ENCODE results near the gene SIM1. TPM values are rescaled to one million over a fixed set of nuclear protein-coding genes. Genes with fewer than 3 reads are reported as not detected.

The SIM1 gene
- total RNA-seq, 1 donor from 2014 or later: not detected

GRCh38 chr6:100353276-100354015 lies 111.3 kb downstream of the SIM1 start:
- DNase-seq: no peak

- DNase-seq: no peak
These were observed 114.6 kb downstream of the SIM1 start for GRCh38 chr6:100350139-100350538.

GRCh38 chr6:100349366-100349765 lies 115.4 kb downstream of the SIM1 start:
- DNase-seq: no peak

GRCh38 chr6:100347901-100348550 lies 116.7 kb downstream of the SIM1 start:
- DNase-seq: no peak

GRCh38 chr6:100346828-100347227 lies 117.9 kb downstream of the SIM1 start:
- DNase-seq: no peak

- DNase-seq: no peak
These were observed 118.5 kb downstream of the SIM1 start for GRCh38 chr6:100346203-100346602.

GRCh38 chr6:100344761-100345160 lies 120.0 kb downstream of the SIM1 start:
- DNase-seq: no peak

- no peak for DNase-seq
These were observed 120.4 kb downstream of the SIM1 start for GRCh38 chr6:100344321-100344720.

GRCh38 chr6:100343316-100344077 lies 121.2 kb downstream of the SIM1 start:
- no peak for DNase-seq

- no peak for DNase-seq
These were observed 121.9 kb downstream of the SIM1 start for GRCh38 chr6:100342830-100343229.

GRCh38 chr6:100339574-100340255 lies 125.0 kb downstream of the SIM1 start:
- DNase-seq: no peak

GRCh38 chr6:100338090-100338489 lies 126.6 kb downstream of the SIM1 start:
- no peak for DNase-seq

GRCh38 chr6:100336876-100337275 lies 127.8 kb downstream of the SIM1 start:
- DNase-seq: no peak

GRCh38 chr6:100335991-100336390 lies 128.7 kb downstream of the SIM1 start:
- no peak for DNase-seq

Data from occipital lobe (tissue), 2 donors.